T-helper 17 cell (primary cell): ENCODE measurements around the gene KRT5. TPM values are rescaled to one million over a fixed set of nuclear protein-coding genes. Genes with fewer than 3 reads are reported as not detected.

Experiments used
- ATAC-seq: fragments of 150-1000 bp; cut with Tn5 transposase; 2 replicates; pipeline ENCODE4 v1.10.0; 2021; ENCODE audit warnings: mild to moderate bottlenecking, moderate library complexity
- DNase-seq, 3 donors: peaks; one replicate each; pipeline versions ENCODE4 v3.0.0 to v3.0.0-alpha.2; 2020 to 2021
- H3K9me3 ChIP-seq: one replicate; pipeline ENCODE4 v1.7.0; 2013; ENCODE audit warnings: low read length, mild to moderate bottlenecking; ENCODE audit not compliant: control insufficient read depth, poor library complexity, severe bottlenecking
- H3K27ac Mint-ChIP-seq: one replicate; pipeline ENCODE4 v1.8.0; 2022; ENCODE audit warnings: mild to moderate bottlenecking, moderate library complexity, mixed read lengths
- H3K27me3 Mint-ChIP-seq: one replicate; pipeline ENCODE4 v1.8.0; 2022; ENCODE audit warnings: mixed read lengths
- H3K36me3 Mint-ChIP-seq: one replicate; pipeline ENCODE4 v1.8.0; 2022; ENCODE audit warnings: low read depth, mixed read lengths
- H3K4me1 Mint-ChIP-seq: one replicate; pipeline ENCODE4 v1.8.0; 2022; ENCODE audit warnings: mild to moderate bottlenecking, mixed read lengths
- H3K4me3 Mint-ChIP-seq: one replicate; pipeline ENCODE4 v1.8.0; 2022; ENCODE audit warnings: mild to moderate bottlenecking, moderate library complexity, mixed read lengths
- total RNA-seq, 4 donors: library from RNA in 2 of 4; stranded (reverse) in 2 of 4; gene quantifications; one replicate each; pipeline ENCODE4 v1.2.3 and lab custom pipeline; 2022 to 2026

The KRT5 gene
- total RNA-seq, 2 donors from 2014 or later = not detected

- Mint-ChIP-seq H3K4me3 (no peak overlapping the region), H3K4me1 (peaks cover 7% of the 10 kb centered on the region), H3K27me3 (peaks cover 38% of the 10 kb centered on the region), H3K27ac (no peak overlapping the region), H3K36me3 (peaks cover 3% of the 10 kb centered on the region)
- ATAC-seq (no peak), DNase-seq (no peak)
- H3K9me3 ChIP-seq = no peaks in the 10 kb centered on the region
Measured at GRCh38 chr12:52543985-52544883, 24.0 kb upstream of the KRT5 start.

- Mint-ChIP-seq H3K4me1 (peaks cover 7% of the 10 kb centered on the region), H3K36me3 (peaks cover 4% of the 10 kb centered on the region), H3K4me3 (no peak overlapping the region), H3K27me3 (peaks cover 36% of the 10 kb centered on the region), H3K27ac (no peak overlapping the region)
- ATAC-seq (no peak), DNase-seq (no peak)
- no peaks in the 10 kb centered on the region for H3K9me3 ChIP-seq
Measured at GRCh38 chr12:52542785-52543318, 22.7 kb upstream of the KRT5 start.

GRCh38 chr12:52542157-52542556 lies 22.0 kb upstream of the KRT5 start:
- H3K9me3 ChIP-seq = no peaks in the 10 kb centered on the region
- H3K27ac Mint-ChIP-seq = no peak overlapping the region
- DNase-seq (no peak), ATAC-seq (no peak)
- peaks cover 39% of the 10 kb centered on the region for H3K27me3 Mint-ChIP-seq
- no peak overlapping the region for H3K4me3 Mint-ChIP-seq
- peaks cover 4% of the 10 kb centered on the region for H3K36me3 Mint-ChIP-seq
- H3K4me1 Mint-ChIP-seq = peaks cover 9% of the 10 kb centered on the region

- Mint-ChIP-seq H3K4me3 (no peak overlapping the region), H3K27ac (no peak overlapping the region)
Measured at GRCh38 chr12:52541709-52542108, 21.5 kb upstream of the KRT5 start.

GRCh38 chr12:52540531-52540930 lies 20.3 kb upstream of the KRT5 start:
- Mint-ChIP-seq H3K36me3 (peaks cover 4% of the 10 kb centered on the region), H3K4me1 (peaks cover 7% of the 10 kb centered on the region), H3K27ac (no peak overlapping the region), H3K4me3 (no peak overlapping the region), H3K27me3 (peaks cover 29% of the 10 kb centered on the region)
- no peaks in the 10 kb centered on the region for H3K9me3 ChIP-seq
- DNase-seq (no peak), ATAC-seq (no peak)

More at GRCh38 chr12:52541709-52542108, 21.5 kb upstream of the KRT5 start:
- ATAC-seq = no peak
- H3K36me3 Mint-ChIP-seq = peaks cover 4% of the 10 kb centered on the region
- peaks cover 8% of the 10 kb centered on the region for H3K4me1 Mint-ChIP-seq
- DNase-seq = no peak
- peaks cover 39% of the 10 kb centered on the region for H3K27me3 Mint-ChIP-seq
- no peaks in the 10 kb centered on the region for H3K9me3 ChIP-seq

GRCh38 chr12:52539821-52540173 lies 19.6 kb upstream of the KRT5 start:
- H3K36me3 Mint-ChIP-seq = peaks cover 4% of the 10 kb centered on the region
- H3K27ac Mint-ChIP-seq = no peak overlapping the region
- H3K4me1 Mint-ChIP-seq = peaks cover 5% of the 10 kb centered on the region
- peaks cover 22% of the 10 kb centered on the region for H3K27me3 Mint-ChIP-seq
- no peak for DNase-seq
- no peak for ATAC-seq
- H3K4me3 Mint-ChIP-seq = no peak overlapping the region
- no peaks in the 10 kb centered on the region for H3K9me3 ChIP-seq

GRCh38 chr12:52539083-52539820 lies 19.1 kb upstream of the KRT5 start:
- no peaks in the 10 kb centered on the region for H3K9me3 ChIP-seq
- ATAC-seq = no peak
- Mint-ChIP-seq H3K36me3 (peaks cover 4% of the 10 kb centered on the region), H3K4me1 (peaks cover 5% of the 10 kb centered on the region), H3K27ac (no peak overlapping the region), H3K4me3 (no peak overlapping the region), H3K27me3 (peaks cover 22% of the 10 kb centered on the region)
- no peak for DNase-seq

GRCh38 chr12:52537101-52537500 lies 16.9 kb upstream of the KRT5 start:
- no peak for DNase-seq

GRCh38 chr12:52535574-52535973 lies 15.4 kb upstream of the KRT5 start:
- H3K36me3 Mint-ChIP-seq = peaks cover 4% of the 10 kb centered on the region
- no peak overlapping the region for H3K27ac Mint-ChIP-seq
- DNase-seq (no peak), ATAC-seq (no peak)
- no peak overlapping the region for H3K4me3 Mint-ChIP-seq
- peaks cover 2% of the 10 kb centered on the region for H3K4me1 Mint-ChIP-seq
- peaks cover 25% of the 10 kb centered on the region for H3K27me3 Mint-ChIP-seq
- H3K9me3 ChIP-seq = no peaks in the 10 kb centered on the region

More at GRCh38 chr12:52537101-52537500, 16.9 kb upstream of the KRT5 start:
- peaks cover 19% of the 10 kb centered on the region for H3K27me3 Mint-ChIP-seq
- H3K9me3 ChIP-seq = no peaks in the 10 kb centered on the region
- no peak overlapping the region for H3K27ac Mint-ChIP-seq
- H3K4me3 Mint-ChIP-seq = no peak overlapping the region
- H3K4me1 Mint-ChIP-seq = peaks cover 2% of the 10 kb centered on the region
- no peak for ATAC-seq
- H3K36me3 Mint-ChIP-seq = peaks cover 4% of the 10 kb centered on the region

GRCh38 chr12:52534482-52534881 lies 14.3 kb upstream of the KRT5 start:
- peaks cover 2% of the 10 kb centered on the region for H3K4me1 Mint-ChIP-seq
- H3K36me3 Mint-ChIP-seq = peaks cover 4% of the 10 kb centered on the region
- H3K27ac Mint-ChIP-seq = no peak overlapping the region

GRCh38 chr12:52533686-52534470 lies 13.7 kb upstream of the KRT5 start:
- no peaks in the 10 kb centered on the region for H3K9me3 ChIP-seq
- Mint-ChIP-seq H3K4me1 (peaks cover 2% of the 10 kb centered on the region), H3K36me3 (no peaks in the 10 kb centered on the region), H3K27me3 (peaks cover 23% of the 10 kb centered on the region), H3K27ac (no peak overlapping the region), H3K4me3 (no peak overlapping the region)
- DNase-seq = no peak
- ATAC-seq = no peak

More at GRCh38 chr12:52534482-52534881, 14.3 kb upstream of the KRT5 start:
- ATAC-seq = no peak
- no peak for DNase-seq
- Mint-ChIP-seq H3K4me3 (no peak overlapping the region), H3K27me3 (peaks cover 29% of the 10 kb centered on the region)
- no peaks in the 10 kb centered on the region for H3K9me3 ChIP-seq

- Mint-ChIP-seq H3K27me3 (peaks cover 23% of the 10 kb centered on the region), H3K4me1 (peaks cover 1% of the 10 kb centered on the region), H3K27ac (no peak overlapping the region), H3K36me3 (no peaks in the 10 kb centered on the region), H3K4me3 (no peak overlapping the region)
- DNase-seq (no peak), ATAC-seq (no peak)
- no peaks in the 10 kb centered on the region for H3K9me3 ChIP-seq
Measured at GRCh38 chr12:52532636-52533035, 12.4 kb upstream of the KRT5 start.
